ENCODE measurements around the gene SCAF11.

DNA sequence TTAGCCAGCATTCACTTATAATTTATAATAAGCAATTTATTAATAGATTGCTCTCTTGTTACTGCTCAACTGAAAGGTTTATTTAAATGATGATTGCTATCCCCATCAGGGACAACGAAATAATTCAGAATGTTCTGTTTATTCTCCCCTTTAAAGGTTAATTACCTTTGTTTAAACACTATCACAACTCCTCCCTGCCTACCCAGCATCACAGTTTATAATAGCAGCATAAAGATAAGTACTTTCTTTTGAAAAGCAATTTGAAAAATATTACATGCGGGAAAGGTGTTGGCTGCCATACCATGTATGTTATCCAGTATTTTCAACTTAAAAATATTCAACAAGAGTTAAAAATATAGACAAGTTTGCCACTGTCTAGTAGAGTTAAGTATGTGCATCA lies 30.6 kb downstream of the SCAF11 start:
- TF ChIP-seq, protein P1, sequence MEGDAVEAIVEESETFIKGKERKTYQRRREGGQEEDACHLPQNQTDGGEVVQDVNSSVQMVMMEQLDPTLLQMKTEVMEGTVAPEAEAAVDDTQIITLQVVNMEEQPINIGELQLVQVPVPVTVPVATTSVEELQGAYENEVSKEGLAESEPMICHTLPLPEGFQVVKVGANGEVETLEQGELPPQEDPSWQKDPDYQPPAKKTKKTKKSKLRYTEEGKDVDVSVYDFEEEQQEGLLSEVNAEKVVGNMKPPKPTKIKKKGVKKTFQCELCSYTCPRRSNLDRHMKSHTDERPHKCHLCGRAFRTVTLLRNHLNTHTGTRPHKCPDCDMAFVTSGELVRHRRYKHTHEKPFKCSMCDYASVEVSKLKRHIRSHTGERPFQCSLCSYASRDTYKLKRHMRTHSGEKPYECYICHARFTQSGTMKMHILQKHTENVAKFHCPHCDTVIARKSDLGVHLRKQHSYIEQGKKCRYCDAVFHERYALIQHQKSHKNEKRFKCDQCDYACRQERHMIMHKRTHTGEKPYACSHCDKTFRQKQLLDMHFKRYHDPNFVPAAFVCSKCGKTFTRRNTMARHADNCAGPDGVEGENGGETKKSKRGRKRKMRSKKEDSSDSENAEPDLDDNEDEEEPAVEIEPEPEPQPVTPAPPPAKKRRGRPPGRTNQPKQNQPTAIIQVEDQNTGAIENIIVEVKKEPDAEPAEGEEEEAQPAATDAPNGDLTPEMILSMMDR (IDR thresholded peaks at IDR 0.05): no peak
- TF ChIP-seq POLR2A (IDR thresholded peaks at IDR 0.05) (no peak), EP300 (IDR thresholded peaks at IDR 0.05) (no peak)

All from suprapubic skin (tissue), 3 donors.